Motor neuron (in vitro differentiated cells): ENCODE data around the gene FOXQ1. TPM values are rescaled to one million over a fixed set of nuclear protein-coding genes. Genes with fewer than 3 reads are reported as not detected.

Experiments
- ATAC-seq, 8 experiments: fragments of 200-7000 bp; cut with Tn5 transposase; replicated peaks in 6 of 8; 2 replicates each; pipeline ENCODE4 v1.8.0; 2021; ENCODE audit warnings: mild to moderate bottlenecking in 8 of 8, moderate library complexity in 8 of 8
- H3K27ac ChIP-seq, 2 donors: fragments of 250-450 bp; sonication (Bioruptor Pico); 2 replicates each; pipeline ENCODE4 v1.9.0; 2021; ENCODE audit warnings: antibody characterized with exemption in 2 of 2, mild to moderate bottlenecking in 2 of 2, moderate library complexity in 1 of 2
- H3K4me1 ChIP-seq, 2 donors: fragments of 250-450 bp; sonication (Bioruptor Pico); replicated peaks in 1 of 2; 2 replicates each; pipeline ENCODE4 v1.6.1; 2021; ENCODE audit warnings: antibody characterized with exemption in 2 of 2, mild to moderate bottlenecking in 2 of 2, moderate library complexity in 1 of 2
- H3K4me3 ChIP-seq, 5 donors: fragments of 250-450 bp; sonication (Bioruptor Pico); 2 replicates each; pipeline ENCODE4 v1.9.0; 2021; ENCODE audit warnings: antibody characterized with exemption in 5 of 5, mild to moderate bottlenecking in 5 of 5, moderate library complexity in 4 of 5
- WGBS, 10 experiments: fragments of 450-650 bp; shearing (Covaris generic); methylation state at CpG; one replicate each; pipeline ENCODE4 v1.0.0; 2022; 5-methylcytosine and 5-hydroxymethylcytosine counted together
- in situ Hi-C, 9 experiments: fragments of 400-800 bp; cut with MboI; loops; one replicate each; pipeline ENCODE4 v1.15.0; 2021; ENCODE audit warnings: low sequenced_read_pairs in 9 of 9, low pct_unique_long_range_greater_than_20kb in 2 of 9; ENCODE audit not compliant: unreplicated experiment in 9 of 9
- total RNA-seq, 8 experiments: library from RNA; unstranded; fragments of 300-600 nt; gene quantifications; 2 replicates each; pipeline versions ENCODE4 v1.2.3 to v1.2.4, GENCODE V29; 2022

Gene FOXQ1
- total RNA-seq, result under 1 TPM in 2 of 8 experiments, not detected in 6; 0.24 to 0.78 TPM

- 0 to 20% (median 0%) methylated on average over 1 to 14 of the region's 75 CpGs; no CpG with 5 or more reads in 2 of the 10 experiments for WGBS, 10 experiments
- peak within 1 kb of the TSS in 4 of 5 donors; percentile 12 to 32 (median 22) for H3K4me3 ChIP-seq
- in situ Hi-C loops, result no loop called here
- ATAC-seq, result peak in 5 of 8 experiments; percentile 13 to 49 (median 25)
- H3K4me1 ChIP-seq, result peaks cover 0 to 9% of the 10 kb centered on the region in 2 donors
- H3K27ac ChIP-seq, result no peak within 1 kb of the TSS
Measured at GRCh38 chr6:1311400-1312202, at the start of gene FOXQ1. Gene FOXQ1, plus strand, starts transcription at chr6:1312098. Its CDS starts 607 bp downstream, at chr6:1312705.

- Histone ChIP-seq H3K4me1 (no peaks in the 10 kb centered on the region), H3K4me3 (no peak overlapping the region), H3K27ac (no peak overlapping the region)
- in situ Hi-C loops, result no loop called here
- 20 to 80% (median 64%) methylated on average over 1 to 6 of the region's 6 CpGs; no CpG with 5 or more reads in 4 of the 10 experiments for WGBS, 10 experiments
- no peak for ATAC-seq
Measured at GRCh38 chr6:1262704-1263038, 49.2 kb upstream of the FOXQ1 start.

GRCh38 chr6:1263039-1263849 is 48.7 kb upstream of the FOXQ1 start:
- H3K4me1 ChIP-seq, result no peaks in the 10 kb centered on the region
- in situ Hi-C loops, result no loop called here
- ATAC-seq, result no peak
- H3K4me3 ChIP-seq, result no peak overlapping the region
- WGBS, 10 experiments, result 61 to 100% (median 78%) methylated on average over 3 to 10 of the region's 12 CpGs; no CpG with 5 or more reads in 1 of the 10 experiments
- no peak overlapping the region for H3K27ac ChIP-seq

- no peak for ATAC-seq
- H3K4me1 ChIP-seq, result no peaks in the 10 kb centered on the region
- 0 to 80% (median 65%) methylated on average over 1 to 10 of the region's 10 CpGs; no CpG with 5 or more reads in 2 of the 10 experiments for WGBS, 10 experiments
- no peak overlapping the region for H3K27ac ChIP-seq
- H3K4me3 ChIP-seq, result no peak overlapping the region
- in situ Hi-C loops, result no loop called here
Measured at GRCh38 chr6:1263850-1264377, 48.0 kb upstream of the FOXQ1 start.

- no peak overlapping the region for H3K27ac ChIP-seq
- 52 to 100% (median 73%) methylated on average over 1 to 9 of the region's 11 CpGs for WGBS, 10 experiments
- ATAC-seq, result no peak
- H3K4me1 ChIP-seq, result no peaks in the 10 kb centered on the region
- no peak overlapping the region for H3K4me3 ChIP-seq
- in situ Hi-C loops, result no loop called here
Measured at GRCh38 chr6:1264619-1265445, 47.1 kb upstream of the FOXQ1 start.

GRCh38 chr6:1266686-1267056 is 45.2 kb upstream of the FOXQ1 start:
- H3K27ac ChIP-seq, result no peak overlapping the region
- WGBS, 10 experiments, result 14 to 100% (median 80%) methylated on average over 1 to 2 of the region's 3 CpGs; no CpG with 5 or more reads in 3 of the 10 experiments
- no peak for ATAC-seq
- no peak overlapping the region for H3K4me3 ChIP-seq
- in situ Hi-C loops, result no loop called here
- H3K4me1 ChIP-seq, result no peaks in the 10 kb centered on the region

GRCh38 chr6:1267057-1267732 is 44.7 kb upstream of the FOXQ1 start:
- Histone ChIP-seq H3K27ac (no peak overlapping the region), H3K4me3 (no peak overlapping the region), H3K4me1 (no peaks in the 10 kb centered on the region)
- in situ Hi-C loops, result no loop called here
- 14 to 100% (median 66%) methylated on average over 1 to 8 of the region's 8 CpGs for WGBS, 10 experiments
- peak in 1 of 8 experiments; percentile 50 for ATAC-seq

- Histone ChIP-seq H3K27ac (no peak overlapping the region), H3K4me1 (no peaks in the 10 kb centered on the region), H3K4me3 (no peak overlapping the region)
- in situ Hi-C loops, result no loop called here
- WGBS, 10 experiments, result 58 to 85% (median 72%) methylated on average over 3 to 18 of the region's 18 CpGs; no CpG with 5 or more reads in 1 of the 10 experiments
- no peak for ATAC-seq
Measured at GRCh38 chr6:1267790-1268762, 43.8 kb upstream of the FOXQ1 start.

- Histone ChIP-seq H3K4me3 (no peak overlapping the region), H3K4me1 (no peaks in the 10 kb centered on the region), H3K27ac (no peak overlapping the region)
- no peak for ATAC-seq
- WGBS, 10 experiments, result 65 to 91% (median 86%) methylated on average over 2 to 8 of the region's 11 CpGs; no CpG with 5 or more reads in 2 of the 10 experiments
- in situ Hi-C loops, result no loop called here
Measured at GRCh38 chr6:1271071-1271763, 40.7 kb upstream of the FOXQ1 start.

GRCh38 chr6:1278061-1278720 is 33.7 kb upstream of the FOXQ1 start:
- H3K27ac ChIP-seq, result no peak overlapping the region
- no peak for ATAC-seq
- 0 to 80% (median 57%) methylated on average over 1 to 5 of the region's 5 CpGs; no CpG with 5 or more reads in 1 of the 10 experiments for WGBS, 10 experiments
- no peaks in the 10 kb centered on the region for H3K4me1 ChIP-seq
- no peak overlapping the region for H3K4me3 ChIP-seq
- in situ Hi-C loops, result no loop called here
